Stimulated activated CD8-positive, alpha-beta memory T cell treated with anti-CD3 and anti-CD28 coated beads, Interleukin-12 subunit alpha, Interleukin-12 subunit beta, amount 100 ng/mL, for 24 hours (primary cell): ENCODE data around the gene CPEB4.

ENCODE experiments used
- DNase-seq: peaks from one replicate; pipeline ENCODE4 v3.0.0-alpha.2; 2020; ENCODE audit errors: extremely low read depth

CPEB4 gene

GRCh38 chr5:173913686-173914321 lies 25.7 kb downstream of the CPEB4 start:
- DNase-seq, result no peak

- DNase-seq, result no peak
Measured at GRCh38 chr5:173915310-173916014, 27.3 kb downstream of the CPEB4 start.

GRCh38 chr5:173916233-173916632 lies 28.1 kb downstream of the CPEB4 start:
- no peak for DNase-seq

GRCh38 chr5:173917788-173918786 lies 29.9 kb downstream of the CPEB4 start:
- DNase-seq, result peak; percentile 17

GRCh38 chr5:173919443-173919842 lies 31.3 kb downstream of the CPEB4 start:
- no peak for DNase-seq

- DNase-seq, result no peak
Measured at GRCh38 chr5:173920024-173920753, 32.0 kb downstream of the CPEB4 start.

- DNase-seq, result no peak
Measured at GRCh38 chr5:173920866-173921555, 32.9 kb downstream of the CPEB4 start.

GRCh38 chr5:173922527-173922926 lies 34.4 kb downstream of the CPEB4 start:
- DNase-seq, result no peak

GRCh38 chr5:173923218-173924095 lies 35.3 kb downstream of the CPEB4 start:
- DNase-seq, result no peak

GRCh38 chr5:173924899-173925298 lies 36.8 kb downstream of the CPEB4 start:
- no peak for DNase-seq

- DNase-seq, result no peak
Measured at GRCh38 chr5:173925449-173926071, 37.4 kb downstream of the CPEB4 start.

GRCh38 chr5:173926359-173926758 lies 38.2 kb downstream of the CPEB4 start:
- DNase-seq, result no peak

- DNase-seq, result no peak
Measured at GRCh38 chr5:173928871-173929574, 40.9 kb downstream of the CPEB4 start.

- no peak for DNase-seq
Measured at GRCh38 chr5:173932695-173933139, 44.6 kb downstream of the CPEB4 start.

GRCh38 chr5:173933901-173934300 lies 45.8 kb downstream of the CPEB4 start:
- DNase-seq, result no peak

- no peak for DNase-seq
Measured at GRCh38 chr5:173935396-173935795, 47.2 kb downstream of the CPEB4 start.

GRCh38 chr5:173940269-173940668 lies 52.1 kb downstream of the CPEB4 start:
- no peak for DNase-seq

GRCh38 chr5:173941102-173941501 lies 53.0 kb downstream of the CPEB4 start:
- DNase-seq, result no peak
